Neuron (in vitro differentiated cells): ENCODE data around the gene RPA1.
"Not testable (repeated sequence)": the region's sequence is repeated elsewhere in the genome, so short reads cannot be mapped to it uniquely, and the experiment has no call there.

Source experiments
- H2AFZ ChIP-seq: one replicate; pipeline ENCODE4 v1.6.1; 2013; ENCODE audit warnings: low read depth, mild to moderate bottlenecking, inconsistent platforms, low read length, moderate library complexity
- H3K27me3 ChIP-seq: one replicate; pipeline ENCODE4 v1.6.1; 2013; ENCODE audit warnings: low read length; ENCODE audit not compliant: insufficient read depth
- H3K36me3 ChIP-seq: one replicate; pipeline ENCODE4 v1.6.1; 2013; ENCODE audit warnings: low read length; ENCODE audit not compliant: insufficient read depth
- H3K4me1 ChIP-seq: one replicate; pipeline ENCODE4 v1.6.1; 2013; ENCODE audit warnings: low read length; ENCODE audit not compliant: insufficient read depth
- H3K4me3 ChIP-seq: 2 replicates; pipeline ENCODE4 v1.5.1; 2013; ENCODE audit warnings: mild to moderate bottlenecking, low read length, moderate library complexity
- H3K9me3 ChIP-seq: one replicate; pipeline ENCODE4 v1.6.1; 2013; ENCODE audit warnings: low read length

The RPA1 gene

GRCh38 chr17:1834380-1835149 is 4.8 kb downstream of the RPA1 start:
- Histone ChIP-seq H3K4me1 (peaks cover 3% of the 10 kb centered on the region), H3K27me3 (no peaks in the 10 kb centered on the region), H3K9me3 (no peaks in the 10 kb centered on the region), H3K36me3 (peaks cover 13% of the 10 kb centered on the region), H3K4me3 (no peak overlapping the region), H2AFZ (no peak overlapping the region)

- Histone ChIP-seq H3K27me3 (no peaks in the 10 kb centered on the region), H3K9me3 (no peaks in the 10 kb centered on the region), H3K36me3 (peaks cover 31% of the 10 kb centered on the region), H3K4me3 (no peak overlapping the region), H3K4me1 (no peaks in the 10 kb centered on the region), H2AFZ (no peak overlapping the region)
These were observed 9.7 kb downstream of the RPA1 start for GRCh38 chr17:1839516-1839915.

- Histone ChIP-seq H3K36me3 (peaks cover 52% of the 10 kb centered on the region), H3K4me1 (no peaks in the 10 kb centered on the region), H3K4me3 (no peak overlapping the region), H2AFZ (no peak overlapping the region), H3K27me3 (no peaks in the 10 kb centered on the region), H3K9me3 (no peaks in the 10 kb centered on the region)
These were observed 14.1 kb downstream of the RPA1 start for GRCh38 chr17:1843947-1844346.

DNA sequence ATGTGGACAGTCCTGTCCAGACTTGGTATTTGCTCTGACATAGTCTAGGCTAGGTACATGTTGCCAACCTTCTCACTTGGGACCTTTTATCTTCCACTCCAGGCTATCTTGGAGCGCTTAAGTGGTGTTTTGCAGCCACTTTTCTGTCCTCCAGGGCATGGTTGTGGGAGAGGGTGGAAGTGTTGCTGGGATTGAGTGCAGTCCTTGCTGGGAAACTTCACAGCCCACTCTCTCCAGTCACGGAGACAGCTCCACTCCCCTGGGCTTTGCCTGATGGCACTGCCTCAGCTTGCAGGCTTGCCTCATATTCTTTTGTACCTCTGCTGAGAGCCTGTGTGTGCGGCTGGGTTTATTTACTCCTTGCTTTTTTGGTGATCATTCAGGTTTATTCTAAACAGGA is 17.4 kb downstream of the RPA1 start:
- no peak overlapping the region for H3K4me3 ChIP-seq
- peaks cover 8% of the 10 kb centered on the region for H3K4me1 ChIP-seq
- H3K36me3 ChIP-seq = peaks cover 59% of the 10 kb centered on the region
- H3K9me3 ChIP-seq = no peaks in the 10 kb centered on the region
- no peak overlapping the region for H2AFZ ChIP-seq
- no peaks in the 10 kb centered on the region for H3K27me3 ChIP-seq

DNA sequence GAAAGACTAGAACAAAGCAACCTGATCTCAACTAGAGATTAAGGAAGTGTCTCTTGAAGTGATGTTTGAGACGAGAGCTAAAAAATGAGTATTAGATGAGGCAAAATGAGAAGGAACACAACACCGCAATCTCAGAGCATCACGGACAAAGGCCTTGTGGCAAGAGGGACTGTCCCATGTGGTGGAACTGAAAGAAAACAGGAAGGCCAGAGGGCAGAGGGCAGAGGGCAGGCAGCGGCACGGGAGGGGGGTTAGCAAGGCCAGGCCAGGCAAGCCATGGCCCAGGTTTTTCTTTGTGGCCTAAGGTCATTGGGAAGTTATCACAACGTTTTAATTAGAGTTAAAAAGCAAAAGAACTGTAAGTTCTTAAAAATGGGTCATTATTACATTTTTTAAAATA is 22.5 kb downstream of the RPA1 start:
- Histone ChIP-seq H3K4me3 (no peak overlapping the region), H3K36me3 (peaks cover 48% of the 10 kb centered on the region), H3K9me3 (no peaks in the 10 kb centered on the region), H3K27me3 (no peaks in the 10 kb centered on the region), H2AFZ (no peak overlapping the region), H3K4me1 (peaks cover 13% of the 10 kb centered on the region)

- Histone ChIP-seq H2AFZ (no peak overlapping the region), H3K36me3 (peaks cover 45% of the 10 kb centered on the region)
These were observed 23.9 kb downstream of the RPA1 start for GRCh38 chr17:1853698-1854097.

DNA sequence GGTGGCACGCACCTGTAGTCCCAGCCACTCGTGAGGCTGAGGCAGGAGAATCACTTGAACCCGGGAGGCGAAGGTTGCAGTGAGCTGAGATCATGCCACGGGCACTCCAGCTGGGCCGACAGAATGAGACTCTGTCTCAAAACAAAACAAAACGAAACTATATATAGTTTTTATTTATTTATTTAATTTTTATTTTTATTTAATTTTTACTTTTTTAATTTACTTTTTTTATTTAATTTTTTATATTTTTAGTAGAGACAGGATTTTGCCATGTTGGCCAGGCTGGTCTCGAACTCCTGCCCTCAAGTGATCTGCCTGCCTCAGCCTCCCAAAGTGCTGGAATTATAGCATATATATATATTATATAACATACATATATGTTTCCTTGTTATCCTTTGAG is 26.7 kb downstream of the RPA1 start:
- peaks cover 11% of the 10 kb centered on the region for H3K4me1 ChIP-seq
- not testable (repeated sequence) for H3K9me3 ChIP-seq, H2AFZ ChIP-seq, H3K4me3 ChIP-seq, H3K27me3 ChIP-seq
- H3K36me3 ChIP-seq = peaks cover 49% of the 10 kb centered on the region

More at GRCh38 chr17:1853698-1854097, 23.9 kb downstream of the RPA1 start:
- H3K4me3 ChIP-seq = no peak overlapping the region
- H3K27me3 ChIP-seq = no peaks in the 10 kb centered on the region
- H3K4me1 ChIP-seq = peaks cover 13% of the 10 kb centered on the region
- no peaks in the 10 kb centered on the region for H3K9me3 ChIP-seq

DNA sequence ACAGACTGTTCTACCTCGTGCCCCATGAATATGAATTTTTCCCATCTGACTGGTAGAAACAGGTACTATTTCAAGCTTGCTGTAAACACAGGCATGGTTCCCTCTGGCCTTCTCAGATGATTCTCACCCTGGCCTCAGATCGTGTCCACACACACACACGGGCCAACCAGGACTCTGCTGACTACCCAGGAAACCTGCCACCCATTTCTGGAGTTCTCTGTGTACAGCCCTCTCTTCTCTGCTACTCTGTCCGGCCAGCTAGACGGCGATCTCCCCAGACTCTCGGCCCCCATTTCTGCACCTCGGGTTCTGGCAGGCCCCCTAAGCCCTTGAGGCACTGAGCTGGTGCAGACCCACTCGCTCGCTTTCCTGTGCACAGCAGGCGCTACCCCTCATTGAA is 31.2 kb downstream of the RPA1 start:
- Histone ChIP-seq H3K9me3 (no peaks in the 10 kb centered on the region), H3K4me1 (no peaks in the 10 kb centered on the region), H3K36me3 (peaks cover 22% of the 10 kb centered on the region), H3K27me3 (no peaks in the 10 kb centered on the region), H2AFZ (no peak overlapping the region), H3K4me3 (no peak overlapping the region)

- Histone ChIP-seq H3K4me1 (no peaks in the 10 kb centered on the region), H3K27me3 (no peaks in the 10 kb centered on the region), H3K4me3 (no peak overlapping the region), H3K9me3 (no peaks in the 10 kb centered on the region), H2AFZ (no peak overlapping the region), H3K36me3 (peaks cover 22% of the 10 kb centered on the region)
These were observed 31.7 kb downstream of the RPA1 start for GRCh38 chr17:1861391-1862010.

- Histone ChIP-seq H2AFZ (no peak overlapping the region), H3K4me3 (no peak overlapping the region), H3K9me3 (no peaks in the 10 kb centered on the region), H3K4me1 (no peaks in the 10 kb centered on the region), H3K36me3 (peaks cover 25% of the 10 kb centered on the region), H3K27me3 (no peaks in the 10 kb centered on the region)
These were observed 35.6 kb downstream of the RPA1 start for GRCh38 chr17:1865252-1866037.

DNA sequence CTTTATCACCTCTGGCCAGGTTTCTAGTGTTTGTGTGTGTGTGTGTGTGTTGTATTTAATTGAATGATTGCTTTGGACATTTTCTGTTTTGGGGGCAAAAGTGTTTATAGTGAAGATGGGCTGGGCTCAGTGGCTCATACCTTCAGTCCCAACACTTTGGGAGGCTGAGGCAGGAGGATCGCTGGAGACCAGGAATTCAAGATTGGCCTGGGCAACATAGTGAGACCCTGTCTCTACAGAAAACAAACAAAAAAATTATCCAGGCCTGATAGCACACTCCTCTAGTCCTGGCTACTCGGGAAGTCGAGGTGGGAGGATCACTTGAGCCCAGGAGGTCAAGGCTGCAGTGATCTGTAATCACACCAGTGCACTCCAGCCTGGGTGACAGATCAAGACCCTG is 37.5 kb downstream of the RPA1 start:
- no peak overlapping the region for H2AFZ ChIP-seq
- H3K4me1 ChIP-seq = no peaks in the 10 kb centered on the region
- H3K9me3 ChIP-seq = no peaks in the 10 kb centered on the region
- H3K36me3 ChIP-seq = peaks cover 30% of the 10 kb centered on the region
- no peaks in the 10 kb centered on the region for H3K27me3 ChIP-seq
- no peak overlapping the region for H3K4me3 ChIP-seq

DNA sequence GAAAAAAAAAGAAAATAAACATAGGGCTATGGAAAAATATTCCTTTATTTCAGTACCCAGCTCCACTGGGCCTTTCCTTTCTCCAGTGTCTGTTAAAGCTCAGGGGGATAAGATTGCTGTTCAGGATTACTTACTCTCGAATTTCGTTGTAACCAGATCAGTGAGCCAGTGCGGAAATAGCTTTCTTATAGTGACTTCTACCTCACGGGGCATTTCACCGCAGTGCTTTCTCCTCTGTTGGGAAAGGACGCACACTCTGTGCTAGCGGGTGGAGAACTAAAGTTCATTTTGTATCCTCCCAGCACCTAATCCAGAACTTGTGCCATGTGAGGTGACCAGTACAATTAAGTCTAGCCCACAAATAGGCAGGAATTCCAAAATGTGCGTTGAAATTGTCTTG is 38.3 kb downstream of the RPA1 start:
- Histone ChIP-seq H3K27me3 (no peaks in the 10 kb centered on the region), H3K9me3 (no peaks in the 10 kb centered on the region), H3K4me1 (no peaks in the 10 kb centered on the region), H2AFZ (no peak overlapping the region), H3K4me3 (no peak overlapping the region), H3K36me3 (peaks cover 34% of the 10 kb centered on the region)

- no peaks in the 10 kb centered on the region for H3K27me3 ChIP-seq
- H3K4me1 ChIP-seq = no peaks in the 10 kb centered on the region
- peaks cover 45% of the 10 kb centered on the region for H3K36me3 ChIP-seq
- H2AFZ ChIP-seq = no peak overlapping the region
- no peaks in the 10 kb centered on the region for H3K9me3 ChIP-seq
- no peak overlapping the region for H3K4me3 ChIP-seq
These were observed 40.8 kb downstream of the RPA1 start for GRCh38 chr17:1870592-1870991.
